Eye (tissue), 1 donor: ENCODE data around the gene LRP8.
A peak's percentile ranks its signal among the peaks of the same experiment; 100 is the strongest.

ENCODE experiments used
- DNase-seq: peaks from one replicate; pipeline ENCODE4 v3.0.0-alpha.2; 2015

LRP8 gene

DNA sequence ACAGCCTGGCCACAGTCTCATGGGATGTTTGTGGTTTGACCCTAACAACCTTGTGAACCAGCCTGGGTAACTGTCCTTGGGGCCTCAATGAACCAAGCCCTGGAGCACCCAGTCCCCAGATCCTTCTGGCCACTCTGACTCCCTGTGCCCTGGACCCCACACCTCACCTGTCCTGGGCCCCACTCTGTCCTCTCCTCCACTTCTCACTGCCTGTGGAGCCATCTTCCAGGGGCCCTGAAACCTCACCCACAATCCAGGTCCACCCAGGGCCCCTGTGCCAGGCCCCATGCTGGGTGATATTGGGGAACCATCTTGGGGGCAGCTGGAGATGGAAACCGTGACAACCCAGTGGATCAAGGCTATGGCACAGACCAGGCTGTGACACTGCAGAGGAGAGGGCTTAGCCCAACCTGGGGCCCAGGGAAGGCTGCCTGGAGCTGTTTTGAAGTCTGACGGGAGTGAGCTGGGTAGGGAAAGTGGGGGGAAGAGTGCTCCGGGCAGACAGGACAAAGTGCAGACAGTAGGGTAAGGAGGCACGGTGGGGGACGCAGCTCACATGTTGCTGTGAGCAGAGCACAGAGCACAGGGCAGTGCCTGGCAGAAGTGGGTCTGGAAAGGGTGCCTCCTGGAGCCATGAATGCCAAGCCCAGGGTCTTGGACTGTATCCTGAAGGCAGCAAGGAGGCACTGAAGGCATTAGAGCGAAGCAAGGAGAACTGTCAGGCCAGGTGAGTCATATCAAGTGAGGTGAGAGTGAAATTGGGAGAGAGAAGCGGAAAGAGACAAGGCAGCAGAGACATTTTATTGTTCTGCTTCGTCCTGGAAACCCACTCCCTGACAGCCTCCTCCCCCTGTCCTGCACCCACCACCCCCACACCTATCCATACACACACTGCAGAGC is 12.1 kb upstream of the LRP8 start:
- DNase-seq, result no peak

DNA sequence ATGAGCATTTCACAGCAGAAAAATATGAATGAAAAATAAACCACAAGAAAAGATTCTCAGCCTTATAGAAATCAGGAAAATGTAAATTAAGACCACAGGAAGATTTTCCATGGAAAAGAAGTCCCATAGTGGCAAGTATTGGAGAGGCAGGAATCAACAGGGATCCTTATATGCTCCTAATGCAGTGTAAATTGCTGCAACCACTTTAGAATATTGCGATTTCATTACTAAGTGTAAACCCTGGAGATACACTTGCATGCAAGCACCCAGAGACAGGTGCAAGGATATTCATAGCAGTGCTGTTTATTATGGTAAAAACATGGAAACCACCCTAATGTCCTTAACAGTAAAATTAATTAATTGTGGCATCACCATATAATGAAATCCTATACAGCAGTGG is 10.6 kb upstream of the LRP8 start:
- no peak for DNase-seq

GRCh38 chr1:53337499-53337898 is 9.6 kb upstream of the LRP8 start:
- DNase-seq, result no peak

- peak; percentile 41 for DNase-seq
Measured at GRCh38 chr1:53336146-53336545, 8.3 kb upstream of the LRP8 start.

GRCh38 chr1:53335661-53336060 is 7.8 kb upstream of the LRP8 start:
- no peak for DNase-seq

DNA sequence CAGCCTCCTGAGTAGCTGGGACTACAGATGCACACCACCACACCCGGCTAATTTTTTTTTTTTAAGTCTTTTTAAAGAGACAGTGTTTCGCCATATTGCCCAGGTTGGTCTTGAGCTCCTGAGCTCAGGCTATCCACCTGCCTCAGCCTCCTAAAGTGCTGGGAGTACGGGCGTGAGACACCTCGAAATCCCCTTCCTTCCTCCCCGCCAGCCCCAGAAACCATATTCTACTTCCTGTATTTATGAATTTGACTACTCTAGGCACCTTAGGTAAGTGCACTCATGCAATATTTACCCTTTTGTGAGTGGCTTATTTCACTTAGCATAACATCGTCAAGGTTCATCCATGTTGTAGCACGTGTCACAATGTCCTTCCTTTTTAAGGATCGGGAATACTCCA is 6.9 kb upstream of the LRP8 start:
- DNase-seq, result no peak

DNA sequence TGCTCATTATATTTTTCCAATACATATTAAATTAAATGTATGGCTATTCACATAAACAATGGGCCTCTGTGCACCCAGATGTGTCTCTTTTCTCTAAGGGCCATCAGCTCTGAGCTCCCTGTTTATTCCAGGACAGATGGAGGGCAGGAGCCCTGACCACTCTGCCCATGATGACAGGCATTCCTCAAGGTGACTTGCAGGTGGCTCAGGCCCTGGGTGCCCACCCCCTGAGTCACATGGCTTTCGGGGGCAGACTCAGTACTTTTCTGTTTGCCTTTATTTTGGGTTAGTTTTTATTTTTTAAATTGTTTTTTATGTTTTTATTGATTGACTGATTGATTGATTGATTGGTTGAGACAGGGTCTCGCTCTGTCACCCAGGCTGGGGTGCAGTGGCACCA is 6.4 kb upstream of the LRP8 start:
- no peak for DNase-seq

- no peak for DNase-seq
Measured at GRCh38 chr1:53332833-53333232, 5.0 kb upstream of the LRP8 start.

GRCh38 chr1:53332186-53332564 is 4.3 kb upstream of the LRP8 start:
- DNase-seq, result no peak

GRCh38 chr1:53331446-53332185 is 3.7 kb upstream of the LRP8 start:
- no peak for DNase-seq

DNA sequence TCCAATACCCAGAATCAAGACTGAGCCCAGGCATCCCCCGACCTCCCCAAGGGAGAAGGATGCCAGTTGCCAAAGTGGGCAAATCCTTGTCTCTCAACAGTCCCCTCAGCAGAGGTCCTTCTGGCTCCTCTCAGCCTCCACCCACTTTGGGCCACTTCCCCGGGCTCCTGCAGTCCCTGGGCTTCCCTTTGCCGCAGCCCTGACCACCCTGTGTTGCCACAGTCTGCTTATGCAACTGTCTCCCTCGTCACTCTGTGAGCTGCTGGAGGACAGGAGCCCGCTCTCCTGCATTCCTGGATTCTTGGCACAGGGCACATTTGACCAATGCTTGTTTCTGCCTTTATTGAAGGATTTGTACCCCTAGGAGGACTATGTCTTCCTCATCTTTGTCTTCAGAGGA is 2.9 kb upstream of the LRP8 start:
- DNase-seq, result no peak

GRCh38 chr1:53328541-53329499 is 950 bp upstream of the LRP8 start:
- DNase-seq, result no peak

GRCh38 chr1:53327182-53327913 is 522 bp downstream of the LRP8 start:
- DNase-seq, result peak; percentile 87

DNA sequence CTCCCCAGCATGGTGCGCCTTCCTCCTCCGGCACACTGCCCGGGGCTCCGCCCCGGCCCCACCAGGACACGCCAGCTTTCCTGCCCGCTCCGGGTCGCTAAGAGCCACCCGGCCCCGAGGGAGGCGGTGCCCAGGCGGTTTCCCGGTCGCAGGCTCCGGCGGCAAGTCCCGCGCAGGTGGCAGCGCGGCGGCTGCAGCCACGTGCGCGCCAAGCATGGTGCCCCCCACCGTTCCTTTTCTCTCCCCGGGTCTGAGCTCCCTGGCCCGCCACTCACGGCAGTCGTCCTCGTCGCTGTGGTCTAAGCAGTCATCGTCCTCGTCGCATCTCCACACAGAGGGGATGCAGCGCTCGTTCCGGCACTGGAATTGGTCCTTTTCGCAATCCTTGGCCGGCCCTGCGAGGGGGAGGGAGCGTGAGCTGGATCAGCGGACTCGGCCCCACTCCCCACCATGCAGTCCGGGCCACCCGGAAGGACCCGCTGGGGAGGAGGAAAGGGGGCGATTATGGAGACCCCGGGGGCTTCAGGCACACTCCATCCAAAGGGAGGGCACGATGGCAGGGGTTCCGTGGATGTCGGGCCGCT is 1.2 kb downstream of the LRP8 start:
- DNase-seq, result no peak

DNA sequence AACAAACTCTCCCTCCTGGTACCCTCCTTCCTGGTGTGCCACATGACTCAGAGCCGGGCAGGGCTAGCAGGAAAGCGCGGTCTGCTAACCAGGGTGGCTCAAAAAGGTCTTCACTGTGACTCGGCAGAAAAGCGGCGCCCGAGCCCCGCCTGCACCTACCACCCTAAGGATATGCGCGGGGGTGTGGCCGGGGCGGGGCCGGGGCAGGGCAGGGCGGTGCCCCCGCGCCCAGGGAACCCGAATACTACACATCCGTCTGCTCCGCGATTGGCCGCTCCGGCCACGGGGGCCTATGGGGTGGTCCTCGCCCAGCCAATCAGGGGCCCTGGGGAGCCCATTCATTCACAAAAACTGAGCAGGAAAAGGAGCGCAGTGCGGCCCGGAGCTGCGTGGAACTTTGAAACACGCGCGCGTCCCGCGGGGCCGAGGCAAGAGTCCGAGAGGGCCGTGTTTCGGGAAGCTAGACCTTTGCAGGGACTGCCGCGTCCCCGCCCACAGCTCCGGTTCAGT is 1.7 kb downstream of the LRP8 start:
- DNase-seq, result peak; percentile 81

GRCh38 chr1:53325326-53326087 is 2.4 kb downstream of the LRP8 start:
- no peak for DNase-seq

DNA sequence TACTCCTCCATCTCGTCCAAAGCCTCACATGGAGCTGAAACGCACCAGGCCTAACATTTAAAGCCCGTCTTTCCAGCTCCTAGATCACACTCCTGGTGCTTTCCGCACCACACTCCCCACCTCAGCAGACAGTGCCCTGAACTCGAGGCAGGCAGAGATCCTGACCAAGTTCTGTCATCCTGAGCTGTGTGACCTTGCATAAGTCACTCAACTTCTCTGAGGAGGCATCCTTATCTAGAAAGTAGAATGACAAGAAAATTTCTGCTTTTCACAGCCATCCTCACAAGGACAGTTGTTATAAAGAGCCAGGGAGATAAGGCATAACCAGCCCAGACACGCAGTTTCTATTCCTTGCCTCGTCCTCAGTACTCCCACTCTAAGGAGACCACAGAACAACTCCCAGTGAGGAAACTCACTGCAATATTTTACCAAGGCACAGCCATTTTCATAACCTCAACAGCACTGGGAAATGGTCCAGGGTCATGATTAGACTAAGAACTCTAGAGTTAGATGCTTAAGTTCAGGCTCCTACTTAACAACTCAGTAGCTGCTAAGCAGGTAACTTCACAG is 3.1 kb downstream of the LRP8 start:
- DNase-seq, result no peak

DNA sequence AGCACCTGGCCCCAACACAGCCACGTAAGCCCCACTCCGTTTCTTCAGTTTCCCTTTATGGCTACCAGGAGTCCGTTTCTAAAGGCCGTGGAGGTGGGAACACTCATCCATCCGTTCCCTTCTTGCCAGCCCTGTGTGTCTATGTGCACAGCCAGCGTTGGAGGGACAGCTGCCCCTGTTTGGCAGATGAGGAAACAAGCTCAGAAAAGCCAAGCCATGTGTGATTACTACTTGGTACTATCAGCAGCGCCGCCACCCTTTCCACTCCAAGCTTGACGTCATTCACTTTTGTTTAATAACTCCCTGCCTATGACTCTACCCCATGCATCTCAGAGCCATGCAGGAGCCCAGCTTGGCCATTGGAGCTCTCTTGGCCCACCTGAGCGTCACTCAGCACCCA is 3.5 kb downstream of the LRP8 start:
- no peak for DNase-seq

DNA sequence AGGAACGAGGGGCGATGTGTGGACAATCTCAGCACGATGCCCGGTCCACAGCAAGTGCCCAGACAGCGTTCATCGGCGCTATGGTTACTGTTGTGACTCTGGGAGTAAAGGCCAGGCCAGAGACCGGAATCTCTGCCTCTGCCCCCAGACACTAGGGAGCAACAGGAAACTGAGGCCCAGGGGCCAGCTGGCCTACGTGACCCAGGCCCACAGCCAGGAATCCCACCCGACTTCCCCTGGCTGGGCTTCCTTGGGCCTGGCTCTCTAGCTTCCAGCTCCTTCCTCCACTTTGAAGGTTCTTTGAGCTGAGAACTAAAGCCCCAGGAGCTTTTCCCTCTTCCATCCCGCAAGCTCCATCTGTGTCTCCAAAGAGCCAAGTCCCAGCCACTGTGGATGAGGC is 4.6 kb downstream of the LRP8 start:
- no peak for DNase-seq

DNA sequence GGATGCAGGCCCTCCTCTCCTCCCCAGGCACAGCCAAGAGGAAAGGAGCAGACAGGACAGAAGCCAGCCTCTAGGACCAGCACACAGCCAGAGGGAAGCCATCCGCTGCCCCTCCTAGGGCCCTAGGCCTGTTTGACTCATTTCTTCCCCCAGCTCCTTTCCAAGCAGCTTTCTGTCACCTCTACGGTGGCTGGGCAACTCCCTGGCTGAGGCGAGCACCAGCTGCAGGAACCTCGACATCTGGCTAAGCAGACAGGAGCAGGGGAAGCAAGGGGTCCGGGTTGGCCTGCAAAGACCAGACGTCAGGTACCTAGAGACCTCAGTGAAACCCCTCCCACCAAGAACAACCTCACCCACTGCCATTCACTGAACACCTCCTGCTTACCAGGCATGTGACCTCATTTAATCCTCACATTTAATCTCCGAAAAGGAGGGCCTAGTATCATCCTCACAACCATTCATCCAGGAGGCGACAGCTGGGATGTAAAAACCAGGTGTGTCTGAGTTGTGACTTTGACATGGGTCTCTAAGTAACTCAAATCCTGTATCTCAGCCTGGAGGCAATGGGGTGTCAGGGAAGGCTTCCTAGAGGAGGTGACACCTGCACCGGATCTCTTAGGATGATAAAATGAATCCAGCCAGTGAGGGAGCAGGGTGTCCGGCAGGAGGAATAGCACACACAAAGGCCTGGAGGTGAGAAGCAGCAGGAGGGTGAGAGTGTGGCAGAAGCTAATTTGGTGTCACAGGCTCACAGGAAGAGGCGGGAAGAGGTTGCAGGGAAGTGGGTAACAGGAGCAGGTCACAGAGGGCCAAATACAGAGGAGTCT is 5.9 kb downstream of the LRP8 start:
- DNase-seq, result no peak
